GM12878 (cell line): ENCODE data around the gene TSR1. TPM values are rescaled to one million over a fixed set of nuclear protein-coding genes. Genes with fewer than 3 reads are reported as not detected.

Experiments
- ATAC-seq: fragments of 200-7000 bp; cut with Tn5 transposase; 3 replicates; pipeline ENCODE4 v1.9.1; 2020; ENCODE audit warnings: mild to moderate bottlenecking, moderate library complexity
- BruUV-seq: library from RNA; stranded (reverse); fragments of 400-500 nt; replicated peaks from 2 replicates; lab custom pipeline; 2021; lab: Mats Ljungman, UMichigan
- CTCF ChIA-PET: fragments of 300-600 bp; sonication (Branson Sonifier 250); formaldehyde crosslinking; extraction: SDS; loops from one replicate; lab custom pipeline; 2021; ENCODE audit warnings: inconsistent platforms; lab: Yijun Ruan, JAX
- POLR2A ChIA-PET: fragments of 350-600 bp; formaldehyde crosslinking; extraction: SDS; loops from one replicate; lab custom pipeline; 2021; ENCODE audit warnings: inconsistent platforms; lab: Charles Lee
- RAD21 ChIA-PET: fragments of 300-600 bp; sonication (Branson Sonifier 250); formaldehyde crosslinking; loops from one replicate; lab custom pipeline; 2023; ENCODE audit warnings: antibody characterized with exemption; ENCODE audit not compliant: unreplicated experiment; lab: Charles Lee
- SMC1A ChIA-PET: fragments of 300-600 bp; sonication (Branson Sonifier 250); formaldehyde crosslinking; loops from one replicate; lab custom pipeline; 2023; ENCODE audit not compliant: unreplicated experiment, uncharacterized antibody; lab: Charles Lee
- DNase-seq: peaks from one replicate; pipeline ENCODE4 v3.0.0-alpha.2; 2011; ENCODE audit warnings: low read depth, low spot score
- FAIRE-seq: peaks from 3 replicates; lab custom pipeline; 2011; peaks lifted over from hg19 to GRCh38; lab: Jason Lieb, UNC
- H2AFZ ChIP-seq: 2 replicates; pipeline ENCODE4 v1.6.0; 2011; ENCODE audit warnings: low read depth, low read length, control low read depth; ENCODE audit not compliant: control insufficient read depth
- H3K27ac ChIP-seq: 2 replicates; pipeline ENCODE4 v1.5.1; 2011; ENCODE audit warnings: control low read depth; ENCODE audit not compliant: control insufficient read depth, insufficient read depth
- H3K27me3 ChIP-seq, 2 experiments: replicated peaks in 1 of 2; 2 replicates each; pipeline versions ENCODE4 v1.6.0 to v1.6.1; 2011; ENCODE audit warnings: low read length in 1 of 2; ENCODE audit not compliant: control insufficient read depth in 2 of 2, insufficient read depth in 2 of 2
- H3K36me3 ChIP-seq, 2 experiments: 2 replicates each; pipeline ENCODE4 v1.5.1; 2011; ENCODE audit warnings: low read length in 1 of 2; ENCODE audit not compliant: control insufficient read depth in 2 of 2, insufficient read depth in 2 of 2
- H3K4me1 ChIP-seq: 2 replicates; pipeline ENCODE4 v1.6.1; 2011; ENCODE audit warnings: mild to moderate bottlenecking, low read length, moderate library complexity, mixed read lengths; ENCODE audit not compliant: control insufficient read depth, insufficient read depth
- H3K4me2 ChIP-seq: 2 replicates; pipeline ENCODE4 v1.6.0; 2011; ENCODE audit warnings: control low read depth; ENCODE audit not compliant: control insufficient read depth, insufficient read depth
- H3K4me3 ChIP-seq: fragments of 200-600 bp; sonication (generic); 2 replicates; pipeline ENCODE4 v1.5.1; 2016
- H3K79me2 ChIP-seq: 2 replicates; pipeline ENCODE4 v1.6.0; 2011; ENCODE audit warnings: low read length; ENCODE audit not compliant: control insufficient read depth, insufficient read depth
- H3K9ac ChIP-seq: 2 replicates; pipeline ENCODE4 v1.8.0; 2011; ENCODE audit warnings: low read length, control low read depth, mixed read lengths; ENCODE audit not compliant: control insufficient read depth, insufficient read depth
- H3K9me3 ChIP-seq: replicated peaks from 3 replicates; pipeline ENCODE4 v1.5.1; 2011; ENCODE audit warnings: mild to moderate bottlenecking, low read length; ENCODE audit not compliant: control insufficient read depth, insufficient read depth
- H4K20me1 ChIP-seq: 2 replicates; pipeline ENCODE4 v1.6.0; 2011; ENCODE audit not compliant: control insufficient read depth, insufficient read depth
- EED ChIP-seq: sonication (generic); IDR thresholded peaks from 2 replicates; pipeline ENCODE4 v1.6.1; 2016; ENCODE audit warnings: antibody characterized with exemption, low read depth
- HDAC2 ChIP-seq: fragments of 200-600 bp; sonication (generic); IDR thresholded peaks from 2 replicates; pipeline ENCODE4 v1.6.1; 2017
- RFX5 ChIP-seq: IDR thresholded peaks from 2 replicates; pipeline ENCODE4 v1.6.1; 2011; ENCODE audit warnings: low read depth, low read length, improper control_type of control experiment
- SMAD5 ChIP-seq: IDR thresholded peaks from 2 replicates; pipeline ENCODE4 v1.6.1; 2016; ENCODE audit warnings: antibody characterized with exemption, low read depth
- WGBS: methylation state at CpG from one replicate; pipeline ENCODE4 v1.1.6; 2016; ENCODE audit warnings: low lambda C conversion rate; ENCODE audit not compliant: insufficient replicate concordance, insufficient coverage; ENCODE audit errors: missing lambda C conversion rate; 5-methylcytosine and 5-hydroxymethylcytosine counted together
- in situ Hi-C: fragments of 300-500 bp; cut with MboI; formaldehyde crosslinking; loops from 9 replicates; pipeline ENCODE4 v1.14.3; 2018; ENCODE audit warnings: mixed read lengths
- intact Hi-C: fragments of 100-400 bp; cut with micrococcal nuclease; formaldehyde crosslinking; loops from one replicate; pipeline ENCODE4 v1.14.2; 2022; ENCODE audit not compliant: unreplicated experiment
- polyA plus RNA-seq, 11 experiments: library from polyadenylated mRNA; depleted of rRNA in 4 of 11; unstranded in 6 of 11; stranded (reverse) in 5 of 11; fragments of >200 nt; fragmentation: Nextera tagmentation in 4 of 11; fragmentation: Illumina TruSeq in 1 of 11; extraction: Ambion mirVana in 4 of 11; extraction: Trizol in 1 of 11; gene quantifications; 1 replicate in 1 of 11; 2 replicates in 10 of 11; pipeline versions ENCODE4 v1.2.1 to v1.2.3, GENCODE V29; 2011 to 2016; ENCODE audit warnings: inconsistent platforms in 2 of 11, missing spikeins in 2 of 11, low read depth in 1 of 11
- total RNA-seq, 4 experiments: library from RNA; depleted of rRNA in 3 of 4; stranded (reverse); fragments of >200 nt in 3 of 4; fragmentation: Illumina TruSeq in 1 of 4; extraction: Trizol in 1 of 4; gene quantifications; 2 replicates each; pipeline versions ENCODE4 v1.2.1 to v1.2.3, GENCODE V29; 2013 to 2021
- TF ChIP-seq, protein P1 (sequence below): IDR thresholded peaks from 2 replicates; pipeline ENCODE4 v1.6.1; 2012; ENCODE audit warnings: mild to moderate bottlenecking, low read depth, low read length

TSR1 gene
- total and polyA plus RNA-seq, 10 of the 15 experiments (the other 5 are each of a cell fraction or from before 2014, with no cell fraction given) = 14.7 to 100 (median 46.9) TPM

GRCh38 chr17:2376107-2376506 lies 39.9 kb upstream of the TSR1 start:
- POLR2A ChIA-PET = no interaction called here
- CTCF ChIA-PET = no interaction called here
- in situ Hi-C loops = loop anchor here (5.0 kb wide), 1 partner anchor 36 kb away; no protein-coding TSS in a partner anchor

More at GRCh38 chr17:2376107-2376506, 39.9 kb upstream of the TSR1 start:
- no peaks in the 10 kb centered on the region for H3K9me3 ChIP-seq
- TF ChIP-seq, protein P1, sequence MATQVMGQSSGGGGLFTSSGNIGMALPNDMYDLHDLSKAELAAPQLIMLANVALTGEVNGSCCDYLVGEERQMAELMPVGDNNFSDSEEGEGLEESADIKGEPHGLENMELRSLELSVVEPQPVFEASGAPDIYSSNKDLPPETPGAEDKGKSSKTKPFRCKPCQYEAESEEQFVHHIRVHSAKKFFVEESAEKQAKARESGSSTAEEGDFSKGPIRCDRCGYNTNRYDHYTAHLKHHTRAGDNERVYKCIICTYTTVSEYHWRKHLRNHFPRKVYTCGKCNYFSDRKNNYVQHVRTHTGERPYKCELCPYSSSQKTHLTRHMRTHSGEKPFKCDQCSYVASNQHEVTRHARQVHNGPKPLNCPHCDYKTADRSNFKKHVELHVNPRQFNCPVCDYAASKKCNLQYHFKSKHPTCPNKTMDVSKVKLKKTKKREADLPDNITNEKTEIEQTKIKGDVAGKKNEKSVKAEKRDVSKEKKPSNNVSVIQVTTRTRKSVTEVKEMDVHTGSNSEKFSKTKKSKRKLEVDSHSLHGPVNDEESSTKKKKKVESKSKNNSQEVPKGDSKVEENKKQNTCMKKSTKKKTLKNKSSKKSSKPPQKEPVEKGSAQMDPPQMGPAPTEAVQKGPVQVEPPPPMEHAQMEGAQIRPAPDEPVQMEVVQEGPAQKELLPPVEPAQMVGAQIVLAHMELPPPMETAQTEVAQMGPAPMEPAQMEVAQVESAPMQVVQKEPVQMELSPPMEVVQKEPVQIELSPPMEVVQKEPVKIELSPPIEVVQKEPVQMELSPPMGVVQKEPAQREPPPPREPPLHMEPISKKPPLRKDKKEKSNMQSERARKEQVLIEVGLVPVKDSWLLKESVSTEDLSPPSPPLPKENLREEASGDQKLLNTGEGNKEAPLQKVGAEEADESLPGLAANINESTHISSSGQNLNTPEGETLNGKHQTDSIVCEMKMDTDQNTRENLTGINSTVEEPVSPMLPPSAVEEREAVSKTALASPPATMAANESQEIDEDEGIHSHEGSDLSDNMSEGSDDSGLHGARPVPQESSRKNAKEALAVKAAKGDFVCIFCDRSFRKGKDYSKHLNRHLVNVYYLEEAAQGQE = no peak
- TF ChIP-seq EED = no peak
- no peak for TF ChIP-seq SMAD5
- no peak for TF ChIP-seq RFX5
- no peak for TF ChIP-seq HDAC2
- TF ChIP-seq, all 136 proteins: peak for 0
- ChIA-PET RAD21 (no interaction called here), SMC1A (interaction anchor here (10.7 kb wide), 1 partner anchor 39 kb away, joined by 364 read pairs; no protein-coding TSS in a partner anchor)
- Histone ChIP-seq H3K79me2 (no peaks in the 10 kb centered on the region), H3K36me3 (no peaks in the 10 kb centered on the region; a peak in 3 of 4 replicates), H3K27ac (no peak overlapping the region), H3K4me3 (no peak overlapping the region), H3K9ac (no peak overlapping the region), H3K4me1 (no peaks in the 10 kb centered on the region), H4K20me1 (no peaks in the 10 kb centered on the region), H3K27me3 (no peaks in the 10 kb centered on the region), H3K4me2 (no peak overlapping the region), H2AFZ (no peak overlapping the region)
- no peak for FAIRE-seq
- intact Hi-C loops = no loop called here
- DNase-seq = no peak
- WGBS = 91% methylated on average over 9 of the region's 14 CpGs
- no peak for ATAC-seq
- BruUV-seq = no TSS peak
